ENCODE data around the gene STK39. TPM values are rescaled to one million over a fixed set of nuclear protein-coding genes. Genes with fewer than 3 reads are reported as not detected.
A peak's percentile ranks its signal among the peaks of the same experiment; 100 is the strongest.

Gene STK39
- total and polyA plus RNA-seq, 9 of the 15 experiments (the other 6 are each of a cell fraction or from before 2014, with no cell fraction given), result 0.19 to 0.76 (median 0.51) TPM

DNA sequence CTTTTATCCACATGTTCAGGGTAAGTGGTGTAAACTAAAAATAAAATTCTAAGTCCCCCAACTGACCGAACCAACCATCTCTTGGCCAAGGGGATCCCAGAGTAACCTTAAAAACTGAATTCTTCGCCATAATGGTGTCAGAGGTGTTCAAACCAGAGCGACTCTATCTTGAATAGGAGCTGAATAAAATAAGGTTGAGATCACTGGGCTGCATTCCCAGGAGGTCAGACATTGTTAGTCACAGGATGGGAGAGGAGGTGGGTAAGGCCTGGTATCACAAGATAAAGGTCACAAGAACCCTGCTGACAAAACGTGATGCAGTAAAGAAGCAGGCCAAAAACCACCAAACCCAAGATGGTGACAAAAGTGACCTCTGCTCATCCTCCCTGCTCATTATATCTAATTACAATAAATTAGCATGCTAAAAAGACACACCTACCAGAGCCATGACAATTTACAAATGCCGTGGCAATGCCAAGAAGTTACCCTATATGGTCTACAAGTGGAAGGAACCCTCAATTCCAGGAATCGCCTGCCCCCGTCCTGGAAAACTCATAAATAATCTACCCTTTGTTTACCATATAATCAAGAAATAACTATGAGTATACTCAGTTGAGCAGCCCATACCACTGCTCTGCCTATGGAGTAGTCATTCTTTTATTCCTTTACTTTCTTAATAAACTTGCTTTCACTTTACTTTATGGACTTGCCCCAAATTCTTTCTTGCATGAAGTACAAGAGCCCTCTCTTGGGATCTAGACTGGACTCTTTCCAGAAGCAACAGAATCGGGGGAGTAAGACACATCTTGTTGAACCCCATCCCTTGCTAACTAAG, 302.4 kb downstream of the STK39 start (continued):
- TF ChIP-seq ATF1 (CRISPR knock-in tag; IDR thresholded peaks at IDR 0.05) (no peak), ATF1 (tag; IDR thresholded peaks at IDR 0.05) (no peak), IRF1 (CRISPR knock-in tag; IDR thresholded peaks at IDR 0.05; ENCODE audit: borderline replicate concordance) (no peak), CSDE1 (IDR thresholded peaks at IDR 0.05) (no peak), ZBTB43 (CRISPR knock-in tag; IDR thresholded peaks at IDR 0.05) (no peak), EP300 (IDR thresholded peaks at IDR 0.05; ENCODE audit: low read length) (peak; percentile 89; the same call in 1 of the 2 replicates), TEAD4 (IDR thresholded peaks at IDR 0.05; ENCODE audit: low read length) (peak; percentile 93), TEAD4 (CRISPR knock-in tag; IDR thresholded peaks at IDR 0.05; ENCODE audit: borderline replicate concordance) (no peak), ZBTB11 (CRISPR knock-in tag; IDR thresholded peaks at IDR 0.05) (peak in 1 of 3 experiments; percentile 75; a peak in 2 of 6 replicates), DPF2 (IDR thresholded peaks at IDR 0.05) (peak; percentile 86), ZNF184 (CRISPR knock-in tag; IDR thresholded peaks at IDR 0.05) (no peak), PHTF2 (CRISPR knock-in tag; IDR thresholded peaks at IDR 0.05) (no peak), SMC3 (conservative IDR thresholded peaks at IDR 0.05; ENCODE audit: insufficient read depth, low read depth, low read length) (no peak), SAFB2 (IDR thresholded peaks at IDR 0.05; ENCODE audit: borderline replicate concordance, low read depth, low read length, severe bottlenecking) (no peak), RBM39 (optimal IDR thresholded peaks at IDR 0.05; ENCODE audit: low read depth, low read length) (no peak), ETV6 (IDR thresholded peaks at IDR 0.05; ENCODE audit: borderline replicate concordance in 1 of 2, low read depth in 2 of 2, low read length in 1 of 2) (no peak), ETV6 (CRISPR knock-in tag; IDR thresholded peaks at IDR 0.05; ENCODE audit: borderline replicate concordance) (no peak), ZNF384 (IDR thresholded peaks at IDR 0.05; ENCODE audit: low read depth, low read length) (no peak)
- TF ChIP-seq, protein P1, sequence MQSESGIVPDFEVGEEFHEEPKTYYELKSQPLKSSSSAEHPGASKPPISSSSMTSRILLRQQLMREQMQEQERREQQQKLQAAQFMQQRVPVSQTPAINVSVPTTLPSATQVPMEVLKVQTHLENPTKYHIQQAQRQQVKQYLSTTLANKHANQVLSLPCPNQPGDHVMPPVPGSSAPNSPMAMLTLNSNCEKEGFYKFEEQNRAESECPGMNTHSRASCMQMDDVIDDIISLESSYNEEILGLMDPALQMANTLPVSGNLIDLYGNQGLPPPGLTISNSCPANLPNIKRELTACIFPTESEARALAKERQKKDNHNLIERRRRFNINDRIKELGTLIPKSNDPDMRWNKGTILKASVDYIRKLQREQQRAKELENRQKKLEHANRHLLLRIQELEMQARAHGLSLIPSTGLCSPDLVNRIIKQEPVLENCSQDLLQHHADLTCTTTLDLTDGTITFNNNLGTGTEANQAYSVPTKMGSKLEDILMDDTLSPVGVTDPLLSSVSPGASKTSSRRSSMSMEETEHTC (IDR thresholded peaks at IDR 0.05), result peak; percentile 98
- TF ChIP-seq, protein P2, sequence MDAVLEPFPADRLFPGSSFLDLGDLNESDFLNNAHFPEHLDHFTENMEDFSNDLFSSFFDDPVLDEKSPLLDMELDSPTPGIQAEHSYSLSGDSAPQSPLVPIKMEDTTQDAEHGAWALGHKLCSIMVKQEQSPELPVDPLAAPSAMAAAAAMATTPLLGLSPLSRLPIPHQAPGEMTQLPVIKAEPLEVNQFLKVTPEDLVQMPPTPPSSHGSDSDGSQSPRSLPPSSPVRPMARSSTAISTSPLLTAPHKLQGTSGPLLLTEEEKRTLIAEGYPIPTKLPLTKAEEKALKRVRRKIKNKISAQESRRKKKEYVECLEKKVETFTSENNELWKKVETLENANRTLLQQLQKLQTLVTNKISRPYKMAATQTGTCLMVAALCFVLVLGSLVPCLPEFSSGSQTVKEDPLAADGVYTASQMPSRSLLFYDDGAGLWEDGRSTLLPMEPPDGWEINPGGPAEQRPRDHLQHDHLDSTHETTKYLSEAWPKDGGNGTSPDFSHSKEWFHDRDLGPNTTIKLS (IDR thresholded peaks at IDR 0.05; ENCODE audit: borderline replicate concordance, low read depth), result no peak

Data from K562 (cell line).